IPS-NIHi11 (cell line): ENCODE data around the gene STRN3.
A peak's percentile ranks its signal among the peaks of the same experiment; 100 is the strongest.
"Not testable (repeated sequence)": the region's sequence is repeated elsewhere in the genome, so short reads cannot be mapped to it uniquely, and the experiment has no call there.

ENCODE experiments used
- DNase-seq: peaks from one replicate; pipeline ENCODE4 v3.0.0; 2012; ENCODE audit warnings: mixed read lengths, low spot score

The STRN3 gene

DNA sequence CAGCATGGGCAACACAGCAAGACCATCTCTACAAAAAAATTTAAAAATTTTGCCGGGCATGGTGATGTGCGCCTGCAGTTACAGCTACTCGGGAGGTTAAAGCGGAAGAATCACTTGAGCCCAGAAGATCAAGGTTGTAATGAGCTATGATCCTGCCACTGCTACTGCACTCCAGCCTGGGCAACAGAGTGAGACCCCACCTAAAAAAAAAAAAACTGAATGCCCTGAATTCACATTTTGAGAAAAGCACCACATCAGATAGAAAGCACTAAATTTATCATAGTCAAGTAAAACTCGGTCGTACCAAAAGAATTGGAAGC is 24.9 kb downstream of the STRN3 start:
- no peak for DNase-seq

DNA sequence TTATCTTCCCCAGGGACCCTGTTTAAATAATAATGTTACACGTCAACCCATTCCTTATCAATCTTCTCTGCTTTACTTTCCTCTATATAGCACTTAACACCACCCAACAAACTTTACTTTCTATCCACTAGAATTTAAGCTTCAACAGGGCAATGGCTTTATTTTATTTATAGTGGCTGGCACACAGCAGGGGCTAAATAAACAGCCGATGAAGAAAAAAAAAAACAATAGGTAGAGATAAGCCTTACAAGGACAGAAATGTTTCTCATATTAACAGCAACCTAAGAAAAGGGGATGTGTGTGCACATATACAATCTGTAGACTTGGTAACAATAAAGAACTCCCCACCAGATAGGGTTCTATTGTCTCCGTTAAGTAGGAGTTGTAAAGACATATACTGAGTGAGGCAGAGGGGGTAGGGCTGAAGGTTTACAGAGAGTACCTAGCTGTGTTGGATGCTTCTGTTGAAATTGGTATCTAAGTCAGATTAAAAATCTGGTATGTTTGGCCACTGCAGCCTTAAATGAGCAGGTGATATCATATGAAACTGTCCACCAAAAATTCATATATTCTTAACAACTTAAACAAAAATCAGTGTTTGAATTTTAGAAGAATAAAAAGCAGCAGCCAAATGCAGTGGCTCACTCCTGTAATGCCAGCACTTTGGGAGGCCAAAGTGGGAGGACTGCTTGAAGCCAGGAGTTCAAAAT is 25.4 kb downstream of the STRN3 start:
- DNase-seq: no peak

DNA sequence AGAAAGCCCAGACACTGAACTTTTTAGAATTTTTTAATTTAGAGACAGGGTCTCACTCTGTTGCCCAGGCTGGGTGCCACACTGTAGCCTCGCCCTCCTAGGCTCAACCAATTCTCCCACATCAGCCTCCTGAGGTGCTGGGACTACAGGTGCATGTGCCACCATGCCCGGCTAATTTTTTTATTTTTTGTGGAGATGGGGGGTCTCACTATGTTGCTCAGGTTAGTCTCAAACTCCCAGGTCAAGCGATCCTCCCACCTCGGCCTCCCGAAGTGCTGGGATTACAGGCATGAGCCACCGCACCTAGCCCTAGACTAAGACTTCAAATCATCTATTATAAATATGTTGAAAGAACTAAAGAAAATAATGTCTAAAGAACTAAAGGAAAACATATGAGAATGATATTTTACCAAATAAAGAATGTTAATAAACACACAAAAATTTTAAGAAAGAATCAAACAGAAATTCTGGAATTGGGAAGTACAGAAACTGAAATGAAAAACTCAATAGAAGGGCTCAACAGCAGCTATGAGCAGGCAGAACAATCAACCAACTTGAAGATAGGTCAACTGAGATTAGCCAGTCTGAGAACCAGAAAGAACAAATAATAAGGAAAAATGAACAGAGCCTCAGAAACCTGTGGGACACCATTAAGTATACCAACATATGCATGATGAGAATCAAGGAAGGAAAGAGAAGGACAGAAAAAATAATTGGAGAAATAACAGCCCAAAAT is 27.0 kb downstream of the STRN3 start:
- DNase-seq: no peak

DNA sequence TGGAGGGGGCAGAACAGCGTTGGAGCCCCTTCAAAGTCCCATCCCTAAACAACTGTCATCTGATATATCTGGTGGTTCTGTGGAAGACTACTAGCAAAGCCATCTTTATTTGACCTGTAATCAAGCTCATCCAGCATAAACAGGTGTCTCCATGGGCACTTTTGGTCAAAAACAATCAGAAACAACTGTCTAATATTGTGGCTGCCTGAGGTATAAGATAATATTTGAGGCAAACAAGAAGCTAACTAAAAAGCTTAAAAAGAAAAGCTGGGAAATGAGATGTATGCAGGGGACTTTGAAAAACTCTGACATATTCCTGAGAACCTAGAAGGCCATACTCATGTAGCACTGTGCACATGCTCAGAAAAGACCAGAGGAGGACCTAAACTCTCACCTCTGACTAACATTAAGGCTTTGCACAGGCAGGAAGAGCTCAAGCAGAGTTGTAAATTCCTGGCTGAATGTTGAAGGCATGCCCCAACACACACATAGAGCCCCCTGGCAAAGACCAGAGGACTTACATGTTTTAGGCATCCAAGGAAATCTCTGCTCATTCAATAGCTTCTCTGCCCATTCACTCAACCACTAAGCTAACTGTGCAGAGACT is 28.0 kb downstream of the STRN3 start:
- no peak for DNase-seq

DNA sequence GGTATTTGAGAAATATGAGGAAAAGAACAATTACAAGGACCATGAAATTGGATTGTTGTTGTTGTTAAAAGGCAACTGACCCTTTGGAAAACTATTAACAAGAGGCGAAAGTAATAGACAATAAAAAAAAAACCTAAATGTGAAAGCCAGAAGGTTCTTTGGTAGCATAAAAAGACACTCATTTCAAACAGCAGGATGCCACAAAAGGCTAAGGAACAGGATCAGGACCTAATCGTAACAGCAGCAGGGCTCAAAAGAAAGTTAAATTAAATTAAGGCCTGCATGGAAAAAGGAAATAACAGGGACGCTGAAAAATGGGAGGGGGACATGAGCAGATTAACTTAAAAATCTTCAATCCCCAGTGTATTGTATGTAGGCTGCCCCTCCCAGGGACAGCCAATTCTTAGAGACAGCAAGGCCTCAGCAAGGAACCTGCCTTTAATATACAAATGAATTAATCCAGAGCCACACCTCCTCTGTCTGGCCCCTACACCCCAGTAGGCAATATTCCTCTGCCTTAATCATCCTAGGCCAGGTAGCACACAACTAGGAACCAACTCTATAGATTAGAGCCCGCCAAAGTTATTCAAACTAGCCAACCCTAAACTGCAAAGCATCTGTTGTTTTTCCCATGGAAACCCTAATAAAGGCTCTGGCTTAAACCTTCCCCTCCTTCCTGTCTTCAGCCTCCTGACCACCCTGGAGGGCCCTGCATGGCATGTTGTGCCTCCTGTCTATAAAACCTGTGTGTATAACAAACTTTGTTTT is 29.1 kb downstream of the STRN3 start:
- DNase-seq: peak; percentile 13

DNA sequence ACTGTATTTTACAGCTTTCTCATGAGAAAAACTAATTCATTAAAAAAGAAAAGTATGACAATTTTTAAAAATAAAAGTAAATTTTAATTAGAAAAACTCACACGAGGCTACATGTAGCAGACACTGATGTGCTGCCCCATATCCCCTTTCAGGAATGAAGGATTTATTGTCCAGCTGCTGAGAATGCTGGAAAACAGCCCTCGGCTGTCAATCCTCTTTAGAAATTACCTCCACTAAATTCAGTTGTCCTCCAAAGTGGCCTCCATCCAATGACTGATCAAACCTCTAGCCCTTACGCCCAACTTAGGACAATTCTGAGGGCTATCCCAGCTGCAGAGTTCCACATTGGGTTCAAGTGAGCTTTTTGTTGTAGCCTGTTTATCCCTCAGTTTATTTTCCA is 30.5 kb downstream of the STRN3 start:
- DNase-seq: no peak

DNA sequence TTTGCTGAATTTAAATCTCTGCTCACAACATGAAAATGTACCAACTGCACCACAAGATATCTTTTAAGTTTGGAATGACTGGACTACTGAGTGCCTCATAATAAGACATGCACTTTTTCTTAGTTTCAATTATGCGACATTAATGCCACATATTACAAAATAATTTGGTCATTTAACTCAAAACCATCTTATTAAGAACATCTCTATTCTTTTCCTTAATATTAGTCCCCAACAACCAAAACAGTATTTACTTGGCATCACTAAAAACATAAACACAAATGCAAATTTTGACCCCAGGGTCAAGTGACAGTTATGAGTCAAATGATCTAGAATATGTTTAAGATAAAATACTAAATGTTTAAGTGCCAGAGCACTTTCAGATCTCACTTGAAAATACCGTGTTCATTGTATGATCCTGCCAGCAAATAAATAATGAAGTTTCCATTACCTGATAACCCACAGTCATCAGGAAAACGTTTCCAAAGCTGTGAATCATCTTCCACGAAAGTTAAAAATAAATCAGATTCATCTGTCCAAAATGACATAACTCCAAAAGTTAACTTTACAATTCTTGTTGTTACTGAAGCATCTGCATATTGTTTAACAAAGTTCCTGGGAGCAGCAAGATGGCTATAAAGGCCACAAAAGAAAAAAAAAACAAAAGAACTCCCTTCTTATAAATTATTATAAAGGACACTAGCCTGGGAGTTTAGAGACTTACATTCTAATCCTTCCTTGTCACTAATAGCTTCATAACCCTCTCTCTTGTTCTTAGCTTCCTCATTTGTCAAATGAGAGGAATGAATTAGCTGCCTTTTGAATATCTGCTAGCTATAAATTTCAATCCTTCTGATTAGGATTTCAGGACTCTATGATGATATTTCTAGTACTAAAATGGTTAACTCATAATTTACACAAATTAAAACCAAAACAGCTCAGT is 31.2 kb downstream of the STRN3 start:
- no peak for DNase-seq

DNA sequence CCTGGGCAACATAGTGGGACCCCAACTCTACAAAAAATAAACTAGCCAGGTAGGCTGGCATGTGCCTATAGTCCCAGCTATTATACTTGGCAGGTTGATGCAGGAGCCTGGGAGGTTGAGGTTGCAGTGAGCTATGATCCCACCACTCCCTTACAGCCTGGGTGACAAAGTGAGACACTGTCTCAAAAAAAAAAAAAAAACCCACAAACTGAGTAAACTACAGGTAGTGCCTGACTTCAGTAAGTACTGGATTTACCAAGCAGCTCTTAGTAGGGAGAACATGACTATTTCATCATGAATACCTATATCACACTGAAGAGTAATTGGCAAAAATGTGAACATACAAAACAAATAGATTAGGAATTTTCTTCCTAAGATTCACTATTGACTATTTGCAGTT is 33.1 kb downstream of the STRN3 start:
- no peak for DNase-seq

DNA sequence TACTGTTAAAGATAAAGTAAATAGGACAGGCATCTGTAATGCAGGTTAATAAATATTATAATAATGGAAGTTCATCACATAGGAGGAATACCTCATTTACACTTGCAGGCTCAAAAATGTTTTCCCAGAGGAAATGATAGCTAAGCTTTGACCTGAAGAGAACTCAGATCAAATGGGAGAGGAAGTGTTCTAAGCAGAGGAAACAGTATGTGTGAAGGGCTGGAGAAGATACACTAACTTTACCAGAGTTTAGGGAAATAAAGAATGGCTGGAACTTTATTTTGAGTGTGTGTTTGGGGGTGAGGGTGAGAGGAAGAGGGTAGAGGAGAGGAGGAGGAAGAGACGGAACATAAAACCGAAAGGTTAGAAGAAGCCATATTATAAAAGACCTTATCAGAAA is 34.8 kb downstream of the STRN3 start:
- no peak for DNase-seq

DNA sequence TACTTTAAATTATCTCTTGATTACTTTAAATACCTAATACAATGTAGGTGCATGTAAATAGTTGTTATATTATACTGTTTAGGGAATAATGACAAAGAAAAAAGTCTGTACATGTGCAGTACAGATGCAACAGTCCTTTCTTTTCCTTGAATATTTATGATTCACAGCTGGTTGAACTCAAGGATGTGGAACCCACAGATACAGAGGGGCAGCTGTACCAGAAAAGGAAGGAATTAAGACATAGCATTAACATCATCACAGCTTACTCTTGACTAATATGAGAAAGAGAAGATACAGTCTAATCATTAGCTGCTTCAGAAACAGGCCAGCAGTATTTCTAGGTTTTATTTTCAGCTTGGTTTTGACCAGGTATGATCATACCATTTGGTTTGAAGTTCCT is 35.4 kb downstream of the STRN3 start:
- DNase-seq: no peak

DNA sequence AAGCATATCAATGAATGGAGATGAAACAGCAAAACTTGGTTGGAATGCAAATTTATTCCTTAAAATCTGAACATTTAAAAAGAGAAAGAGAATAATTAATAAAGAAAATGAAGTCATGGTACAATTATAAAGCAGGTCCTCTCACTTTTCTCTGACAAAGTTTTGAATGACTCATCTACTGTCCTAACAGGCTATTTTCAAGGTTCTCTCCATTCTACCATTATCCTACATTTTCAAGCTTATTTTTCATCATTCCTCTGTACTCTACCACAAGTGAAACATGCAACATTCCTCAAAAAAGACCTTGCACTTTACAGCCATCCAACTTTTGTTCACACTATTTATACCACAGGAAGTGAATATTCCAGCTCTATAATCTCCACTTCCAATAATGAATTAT is 37.7 kb downstream of the STRN3 start:
- DNase-seq: no peak

DNA sequence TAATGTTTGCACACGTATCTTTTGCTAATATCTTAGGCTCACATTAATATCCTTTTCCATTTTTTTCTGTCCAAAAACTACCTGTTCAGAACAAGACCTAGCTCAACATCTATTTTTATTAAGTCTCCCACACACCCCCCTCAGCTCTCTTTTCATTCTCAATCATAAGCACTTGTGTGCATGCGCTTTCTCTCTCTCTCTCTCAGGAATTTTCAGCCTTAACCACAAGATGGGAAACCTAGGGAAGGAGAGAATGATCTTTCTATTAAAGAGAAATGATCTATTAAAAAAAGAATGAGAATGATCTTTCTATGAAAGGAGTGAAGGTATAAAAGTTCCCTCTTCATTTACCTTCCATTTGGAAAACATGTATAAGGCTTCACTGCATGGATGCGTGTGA is 40.4 kb downstream of the STRN3 start:
- no peak for DNase-seq

DNA sequence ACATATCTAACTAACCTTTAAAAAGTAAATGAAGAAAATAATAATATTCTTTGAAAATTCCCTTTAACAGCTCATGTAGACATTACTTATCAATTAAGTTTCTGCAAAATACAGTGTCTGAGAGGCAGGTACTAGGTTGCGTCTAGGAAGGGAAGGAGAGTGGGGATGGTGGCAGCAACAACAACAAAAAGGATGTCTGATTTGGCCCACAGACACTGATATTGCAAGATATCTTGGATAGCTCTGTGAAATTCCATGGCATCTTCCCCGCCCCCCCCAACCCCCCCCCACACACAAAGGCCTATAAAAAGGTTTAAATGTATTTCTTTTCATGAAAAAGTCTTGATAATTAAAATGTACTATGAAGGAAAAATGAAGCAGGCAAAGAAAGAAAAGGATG is 42.3 kb downstream of the STRN3 start:
- DNase-seq: no peak

DNA sequence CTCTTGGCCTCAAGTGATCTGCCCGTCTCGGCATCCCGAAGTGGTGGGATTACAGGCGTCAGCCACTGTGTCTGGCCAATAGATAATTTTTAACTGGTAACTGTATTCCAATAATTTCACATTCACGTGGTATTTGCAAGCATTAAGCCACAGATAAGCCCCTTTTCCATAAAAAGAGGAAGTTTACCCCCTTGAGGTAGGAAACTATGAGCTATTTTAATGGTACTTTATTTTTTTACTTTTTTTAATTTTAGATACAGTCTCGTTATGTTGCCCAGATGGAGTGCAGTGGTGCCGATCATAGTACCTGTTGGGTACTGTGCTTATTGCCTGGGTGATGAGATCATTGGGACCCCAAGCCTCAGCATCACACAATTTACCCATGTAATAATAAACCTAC is 43.6 kb downstream of the STRN3 start:
- DNase-seq: no peak

DNA sequence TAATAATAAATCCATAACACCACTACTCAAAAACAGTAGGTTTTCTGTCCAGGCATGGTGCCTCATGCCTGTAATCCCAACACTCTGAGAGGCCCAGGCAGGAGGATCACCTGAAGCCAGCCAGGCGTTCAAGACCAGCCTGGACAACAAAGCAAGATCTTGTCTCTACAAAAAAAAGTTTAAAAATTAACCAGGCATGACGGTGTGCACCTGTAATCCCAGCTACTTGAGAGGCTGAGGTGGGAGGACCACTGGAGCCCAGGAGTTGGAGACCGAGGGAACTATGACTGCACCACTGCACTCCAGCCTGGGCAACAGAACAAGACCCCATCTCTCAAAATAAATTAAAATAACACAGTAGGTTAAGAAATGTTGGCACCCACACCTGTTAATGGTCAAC is 45.2 kb downstream of the STRN3 start:
- no peak for DNase-seq

DNA sequence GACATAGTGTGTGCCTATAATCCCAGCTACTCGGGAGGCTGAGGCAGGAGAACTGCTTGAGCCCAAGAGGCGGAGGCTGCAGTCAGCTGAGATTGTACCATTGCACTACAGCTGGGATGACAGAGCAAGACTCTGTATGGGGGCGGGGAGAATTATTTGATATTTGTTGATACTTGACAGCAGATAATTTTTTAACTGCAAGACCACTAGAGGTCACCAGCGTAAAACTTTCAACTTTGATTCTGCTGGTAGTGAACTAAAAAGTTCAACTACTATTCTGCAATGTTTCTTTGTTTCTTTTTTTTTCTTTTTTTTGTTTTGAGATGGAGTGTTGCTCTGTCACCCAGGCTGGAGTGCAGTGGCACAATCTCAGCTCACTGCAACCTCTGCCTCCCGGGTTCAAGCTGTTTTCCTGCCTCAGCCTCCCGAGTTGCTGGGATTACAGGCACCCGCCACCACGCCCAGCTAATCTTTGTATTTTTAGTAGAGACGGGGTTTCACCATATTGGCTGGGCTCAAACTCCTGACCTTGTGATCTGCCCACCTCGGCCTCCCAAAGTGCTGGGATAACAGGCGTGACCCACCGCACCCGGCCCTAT is 46.0 kb downstream of the STRN3 start:
- peak; percentile 40 for DNase-seq

DNA sequence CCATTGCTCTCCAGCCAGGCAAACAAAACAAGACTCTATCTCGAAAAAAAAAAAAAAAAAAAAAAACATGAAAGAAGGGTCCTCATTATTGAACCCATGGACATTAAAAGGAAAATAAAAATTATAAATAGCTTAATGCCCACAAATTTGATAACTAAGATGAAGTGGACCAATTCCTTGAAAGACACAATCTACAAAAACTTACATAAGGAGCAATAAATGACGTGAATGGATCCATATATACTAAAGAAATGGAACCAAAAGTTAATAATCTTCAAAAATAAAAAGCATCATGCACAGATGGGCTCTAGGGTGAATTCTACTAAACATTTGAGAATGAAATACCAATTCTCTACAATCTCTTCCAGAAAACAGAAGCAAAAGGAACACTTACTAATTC is 48.4 kb downstream of the STRN3 start:
- DNase-seq: no peak

DNA sequence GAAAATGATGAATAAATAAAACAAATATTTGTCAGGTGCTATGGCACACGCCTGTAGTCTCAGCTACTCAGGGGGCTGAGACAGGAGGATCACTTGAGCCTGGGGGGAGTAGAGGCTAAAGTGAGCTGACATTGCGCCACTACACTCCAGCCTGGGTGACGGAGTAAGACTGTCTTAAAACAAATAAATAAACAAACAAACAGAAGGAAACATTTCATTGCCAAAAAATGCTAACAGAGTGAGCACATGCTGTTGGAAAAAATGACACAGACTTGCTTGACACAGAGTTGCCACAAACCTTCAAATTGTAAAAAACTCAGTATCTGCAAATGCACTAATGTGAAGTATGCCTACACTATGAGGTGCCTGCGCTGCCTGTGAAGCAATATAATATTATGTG is 51.6 kb downstream of the STRN3 start:
- DNase-seq: no peak

DNA sequence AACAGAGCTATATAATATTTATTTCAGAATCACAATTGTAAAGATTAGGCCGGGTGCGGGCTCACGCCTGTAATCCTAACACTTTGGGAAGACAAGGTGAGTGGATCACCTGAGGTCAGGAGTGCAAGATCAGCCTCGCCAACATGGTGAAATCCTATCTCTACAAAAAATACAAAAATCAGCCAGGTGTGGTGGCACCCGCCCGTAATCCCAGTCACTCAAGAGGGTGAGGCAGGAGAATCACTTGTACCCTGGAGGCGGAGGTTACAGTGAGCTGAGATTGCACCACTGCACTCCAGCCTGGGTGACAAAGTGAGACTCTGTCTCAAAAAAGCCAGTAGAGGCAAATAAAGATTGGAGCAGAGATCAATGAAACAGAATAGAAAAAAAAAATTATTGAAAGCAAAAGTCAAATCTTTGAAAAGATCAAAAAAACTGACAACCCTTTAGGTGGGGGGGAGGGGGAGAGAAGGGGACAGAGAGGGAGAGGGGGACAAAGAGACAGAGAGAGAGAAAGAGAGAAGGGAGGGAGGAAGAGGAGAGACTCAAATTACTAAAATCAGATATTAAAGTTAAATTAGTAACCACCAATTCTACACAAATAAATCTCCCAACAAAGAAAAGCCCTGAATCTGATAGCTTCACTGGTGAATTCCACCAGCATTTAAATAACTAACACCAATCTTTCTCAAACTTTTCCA is 53.1 kb downstream of the STRN3 start:
- DNase-seq: no peak

DNA sequence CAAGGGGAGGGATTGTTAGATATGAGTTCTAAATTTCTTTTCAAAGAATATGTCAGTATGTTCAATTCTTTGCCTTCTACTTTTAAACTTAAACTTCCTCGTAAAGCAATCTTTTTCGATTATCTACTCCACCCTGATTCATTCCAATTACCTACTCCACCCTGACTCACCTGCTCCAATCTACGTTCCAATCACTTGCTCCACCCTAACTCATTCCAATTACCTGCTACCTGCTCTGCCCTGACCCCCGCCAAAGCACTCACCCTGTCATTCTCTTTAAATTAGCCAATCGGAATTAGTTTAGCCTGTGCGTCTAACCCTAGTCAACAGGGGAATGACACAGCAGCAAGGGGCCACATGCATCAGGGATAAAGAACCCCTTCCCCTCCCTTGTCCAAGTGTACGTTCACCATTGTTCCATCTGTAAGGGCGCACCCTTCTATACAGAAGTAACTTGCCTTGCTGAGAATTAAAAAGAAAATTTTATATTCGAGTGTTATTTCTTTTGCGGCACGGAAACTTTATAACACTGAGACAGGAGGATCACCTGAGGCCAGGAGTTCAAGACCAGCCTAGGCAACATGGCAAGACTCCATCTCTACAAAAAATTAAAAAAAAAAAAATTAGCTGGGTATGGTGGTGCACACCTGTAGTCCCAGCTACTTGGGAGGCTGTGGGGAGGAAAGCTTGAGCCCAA is 54.0 kb downstream of the STRN3 start:
- not testable (repeated sequence) for DNase-seq
